GDM1 (cell line): Measurements from ENCODE around the gene FASN.

Experiments
- DNase-seq: peaks from one replicate; lab custom pipeline; 2025; lab: John Stamatoyannopoulos, UW

FASN gene

DNA sequence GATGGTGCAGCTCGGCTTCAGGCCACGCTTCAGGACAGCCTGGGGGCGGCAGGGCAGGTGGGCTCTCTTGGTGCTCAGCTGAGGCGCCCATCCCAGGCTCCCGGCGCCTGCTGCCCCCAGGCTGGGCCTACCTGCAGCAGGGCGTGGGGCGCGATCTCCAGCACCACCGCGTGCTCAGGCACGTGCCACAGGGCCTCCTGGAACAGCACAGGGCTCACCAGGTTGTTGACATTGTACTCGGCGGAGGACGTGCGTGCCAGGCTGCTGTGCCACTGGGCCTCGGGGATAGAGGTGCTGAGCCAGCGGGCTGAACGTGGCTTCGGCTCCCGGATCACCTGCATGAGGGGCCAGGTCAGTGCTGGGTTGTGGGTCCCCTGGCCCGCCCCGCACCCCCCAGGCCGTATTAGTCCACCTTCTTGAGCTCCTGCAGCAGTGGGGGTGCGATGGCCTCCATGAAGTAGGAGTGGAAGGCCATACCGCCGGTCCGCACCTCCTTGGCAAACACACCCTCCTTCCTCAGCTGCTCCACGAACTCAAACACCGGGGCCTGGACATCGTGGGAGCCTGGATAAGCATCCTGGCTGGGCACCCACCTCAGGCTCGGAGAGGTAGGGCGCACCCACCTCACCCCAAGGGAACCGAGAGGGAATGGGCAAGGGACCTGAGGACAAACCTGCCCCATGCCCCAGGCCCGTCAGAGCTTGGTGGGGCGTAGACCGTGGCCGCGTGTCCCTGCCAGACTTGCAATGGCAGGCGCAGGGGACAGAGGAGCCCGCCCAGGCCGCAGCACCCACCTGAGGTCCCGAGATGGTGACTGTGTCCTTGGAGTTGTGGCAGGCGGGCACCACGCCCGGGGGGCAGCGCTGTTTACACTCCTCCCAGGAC is 9.0 kb downstream of the FASN start:
- DNase-seq: no peak

DNA sequence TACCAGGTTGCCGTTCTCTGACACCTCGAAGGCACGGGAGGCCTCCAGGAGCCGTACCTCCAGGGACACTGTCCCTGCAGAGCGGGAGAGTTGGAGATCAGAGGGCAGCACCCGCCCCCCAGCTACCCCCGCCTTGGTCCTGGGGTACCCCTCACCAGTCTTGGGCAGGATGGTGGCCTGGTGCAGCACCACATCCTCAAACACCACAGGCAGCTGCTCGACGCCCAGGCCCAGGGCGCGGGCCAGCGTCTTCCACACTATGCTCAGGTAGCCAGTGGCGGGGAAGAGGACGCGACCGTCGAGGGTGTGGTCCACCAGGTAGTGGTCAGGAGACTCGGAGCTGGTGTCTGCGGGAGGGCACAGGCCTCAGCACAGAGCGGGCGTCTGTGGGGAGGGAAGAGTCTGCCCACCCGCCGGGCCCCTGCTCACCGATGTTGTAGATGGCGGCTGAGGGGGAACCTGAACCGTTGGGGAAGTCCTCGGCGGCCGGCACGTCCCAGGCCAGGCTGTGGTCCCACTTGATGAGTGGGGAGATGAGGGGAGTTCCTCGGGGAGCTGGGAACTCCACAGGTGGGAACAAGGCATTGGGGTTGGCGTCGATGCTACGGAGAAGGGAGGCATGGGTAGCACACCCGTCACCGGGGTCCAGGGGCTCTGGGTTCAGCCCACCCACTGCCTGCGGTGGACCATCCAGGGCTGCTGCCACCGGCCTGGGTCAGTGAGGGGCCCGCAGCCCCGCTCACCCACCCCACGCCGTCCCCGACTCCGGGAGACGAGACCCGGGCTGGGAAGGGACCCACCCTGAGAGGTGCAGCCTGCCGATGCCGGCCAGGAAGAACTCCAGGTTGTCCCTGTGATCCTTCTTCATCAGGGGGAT is 9.8 kb downstream of the FASN start:
- no peak for DNase-seq

DNA sequence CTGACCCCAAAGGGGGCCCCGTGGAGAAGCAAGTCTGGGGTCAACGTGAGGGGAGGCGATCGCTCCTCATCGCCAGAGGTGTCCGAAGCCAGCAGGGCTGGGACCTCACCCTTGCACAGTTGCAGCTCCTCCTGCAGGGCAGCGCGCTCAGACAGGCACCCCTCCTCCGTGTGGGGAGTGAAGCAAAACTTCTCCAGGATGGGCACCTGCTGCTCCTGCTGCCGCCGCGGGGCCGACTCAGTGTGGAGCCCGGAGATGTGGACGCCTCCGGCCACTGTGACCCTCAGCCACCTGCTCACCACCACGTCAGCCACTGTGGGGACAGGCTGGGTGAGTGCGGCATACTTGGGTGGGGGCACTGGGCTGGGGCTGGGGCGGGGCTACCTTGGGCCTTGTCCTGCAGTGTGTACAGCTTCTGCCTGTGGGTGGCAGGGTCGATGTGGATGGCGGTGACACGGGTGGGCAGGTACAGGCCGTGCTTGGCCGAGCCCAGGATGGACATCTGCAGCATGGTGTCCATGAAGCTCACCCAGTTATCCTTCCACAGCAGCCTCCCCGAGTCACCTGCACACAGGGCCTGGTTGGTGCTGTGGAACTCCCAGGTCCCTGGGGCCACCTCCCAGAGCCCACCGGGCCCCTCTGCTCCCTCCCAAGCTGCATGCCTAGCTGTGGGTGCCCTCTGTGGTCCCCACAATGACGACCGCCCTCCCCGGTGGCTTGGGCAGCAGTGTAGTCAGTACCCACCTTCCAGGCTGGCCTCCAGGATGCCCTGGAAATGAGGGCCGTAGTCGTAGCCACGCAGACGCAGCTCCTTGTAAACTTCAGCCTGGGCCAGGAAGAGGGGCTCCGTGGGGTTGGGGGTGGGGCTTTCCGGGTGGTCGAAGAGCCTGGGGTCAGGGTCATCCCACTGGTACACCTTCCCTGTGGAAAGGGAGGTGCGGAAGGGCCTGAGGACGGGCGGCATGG is 10.8 kb downstream of the FASN start:
- DNase-seq: no peak

DNA sequence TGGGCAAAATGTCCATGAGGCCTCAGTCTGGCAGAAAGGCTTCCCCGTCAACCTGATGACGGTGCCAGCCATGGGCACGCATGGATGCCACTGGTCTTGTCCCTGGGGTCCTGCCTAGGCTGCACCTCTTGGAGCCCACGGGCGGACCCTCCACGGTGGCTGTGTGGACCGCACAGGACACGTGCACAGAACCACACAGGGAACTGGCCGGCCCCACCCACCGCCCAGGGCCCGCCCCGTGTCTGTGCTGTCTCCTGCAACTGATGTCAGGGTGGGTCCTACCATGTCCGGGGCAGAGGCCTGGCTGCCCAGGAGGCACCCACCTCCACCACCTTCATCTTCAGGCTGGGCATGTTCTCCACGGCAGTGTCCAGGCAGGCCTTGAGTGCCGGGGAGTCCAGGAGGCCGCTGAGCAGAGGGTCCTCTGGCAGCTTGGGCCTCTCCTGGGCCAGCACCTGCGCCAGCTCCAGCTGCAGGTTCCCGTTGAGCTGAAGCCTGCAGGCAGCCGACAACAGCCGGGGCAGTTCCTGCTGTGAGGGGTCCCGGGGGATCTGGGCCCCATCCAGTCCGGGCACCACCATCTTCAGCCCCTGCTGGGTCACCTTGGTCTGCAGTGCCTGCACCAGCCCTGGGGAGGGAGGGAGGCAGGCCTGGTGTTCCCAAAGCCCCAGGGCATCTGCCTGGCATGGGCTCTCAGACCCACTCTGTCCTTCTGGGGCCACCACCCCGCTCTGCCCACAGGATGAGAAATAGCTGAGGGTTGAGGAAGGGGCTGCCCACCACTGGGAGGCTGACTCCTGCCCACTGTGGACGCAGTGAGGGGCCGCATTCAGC is 11.9 kb downstream of the FASN start:
- DNase-seq: no peak

DNA sequence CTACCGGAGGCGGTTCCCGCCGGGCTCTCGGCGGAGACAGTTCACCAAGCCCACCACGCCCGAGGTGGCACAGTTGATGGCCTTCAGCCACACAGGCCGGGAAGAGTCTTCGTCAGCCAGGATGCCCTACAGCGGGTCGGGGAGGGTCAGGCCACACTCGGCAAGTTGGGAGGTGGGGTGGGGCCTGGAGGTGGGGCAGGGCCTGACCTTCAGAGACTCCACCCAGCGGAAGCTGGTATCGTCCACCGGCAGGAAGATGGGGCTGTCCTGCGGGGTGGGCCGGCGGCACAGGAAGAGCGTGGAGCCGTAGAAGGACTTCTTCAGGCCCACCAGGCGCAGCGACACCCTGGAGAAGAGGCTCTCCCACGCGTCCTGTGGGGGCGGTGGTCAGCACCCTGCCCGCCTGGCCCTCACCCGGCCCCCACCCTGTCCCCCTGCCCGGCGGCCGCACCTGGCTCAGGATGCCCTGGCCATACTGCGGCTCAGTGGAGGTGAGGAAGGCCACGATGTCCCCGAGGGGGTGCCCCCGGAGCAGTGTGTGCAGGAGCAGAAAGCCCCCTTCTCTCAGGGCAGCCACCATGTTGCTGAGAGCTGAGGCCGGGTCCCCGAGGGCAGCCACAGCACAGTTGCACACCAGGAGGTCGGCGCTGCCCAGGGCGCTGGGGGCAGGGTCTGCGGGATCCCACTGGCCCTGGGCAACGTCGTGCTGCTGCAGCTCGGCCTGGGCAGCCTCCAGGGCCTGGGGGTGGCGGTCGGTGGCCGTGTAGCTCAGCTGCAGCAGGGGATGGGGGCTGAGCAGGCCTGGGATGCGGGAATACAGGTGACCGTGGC is 12.8 kb downstream of the FASN start:
- no peak for DNase-seq

DNA sequence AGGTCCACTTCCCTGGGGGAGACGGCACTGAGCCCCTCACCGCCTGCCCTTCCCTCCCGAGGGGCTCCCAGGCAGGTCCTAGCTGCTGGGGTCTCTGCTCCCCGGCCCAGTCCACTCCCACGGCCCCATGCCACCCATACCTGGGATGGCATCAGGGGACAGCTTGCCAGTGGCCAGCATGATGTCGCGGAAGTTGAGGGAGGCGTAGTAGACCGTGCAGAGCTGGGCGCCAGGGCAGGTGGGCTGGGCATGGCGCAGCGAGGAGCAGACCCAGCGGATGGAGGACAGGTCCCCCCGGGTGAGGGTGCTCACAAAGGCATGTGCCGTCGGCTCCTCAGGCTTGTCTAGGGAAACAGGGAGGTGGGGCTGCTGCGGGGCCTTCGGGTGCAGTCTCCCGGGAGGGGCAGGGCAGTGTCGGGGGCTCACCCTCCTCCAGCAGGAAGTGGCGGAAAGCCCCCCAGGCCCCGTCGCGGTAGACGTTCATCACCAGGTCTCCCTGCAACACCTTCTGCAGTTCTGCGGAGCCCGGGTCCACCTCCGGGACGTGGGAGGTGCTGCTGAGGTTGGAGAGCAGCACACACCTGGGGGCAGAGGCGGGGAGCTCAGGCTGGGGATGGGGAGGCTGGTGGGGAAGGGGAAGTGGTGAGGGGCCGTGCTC is 13.5 kb downstream of the FASN start:
- no peak for DNase-seq

DNA sequence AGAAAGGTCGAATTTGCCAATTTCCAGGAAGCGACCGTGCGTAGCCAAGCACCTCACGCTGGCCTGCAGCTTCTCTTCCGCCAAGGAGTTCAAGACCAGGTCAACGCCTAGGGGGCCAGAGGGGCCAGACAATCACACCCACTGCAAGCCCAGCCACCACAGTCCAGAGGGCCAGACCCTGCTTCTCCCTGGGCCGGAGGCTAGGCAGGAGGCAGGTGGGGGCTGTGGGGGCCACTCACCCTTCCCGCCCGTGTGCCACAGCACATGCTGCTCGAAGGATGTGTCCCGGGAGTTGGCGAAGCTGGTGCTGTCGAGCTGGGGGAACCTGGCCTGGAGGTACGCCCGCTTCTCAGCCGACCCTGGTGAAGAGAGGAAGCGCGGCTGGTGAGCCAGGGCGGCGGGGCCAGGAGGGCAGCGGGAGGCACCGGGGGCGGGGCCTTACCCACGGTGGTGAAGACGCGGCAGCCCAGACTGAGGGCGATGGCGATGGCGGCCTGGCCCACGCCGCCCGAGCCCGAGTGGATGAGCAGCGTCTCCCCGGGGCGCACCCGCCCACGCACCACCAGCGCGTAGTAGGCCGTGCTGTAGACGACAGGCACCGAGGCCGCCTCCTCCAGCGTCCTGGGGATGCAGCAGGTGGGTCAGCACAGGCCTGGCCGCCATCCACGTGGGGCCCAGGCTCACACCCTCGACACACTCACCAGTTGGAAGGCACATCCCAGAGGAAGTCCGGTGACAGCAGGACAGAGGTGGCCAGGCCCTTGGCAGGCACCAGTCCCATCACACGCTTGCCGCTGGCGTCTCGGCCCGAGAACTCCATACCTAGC is 14.3 kb downstream of the FASN start:
- no peak for DNase-seq

DNA sequence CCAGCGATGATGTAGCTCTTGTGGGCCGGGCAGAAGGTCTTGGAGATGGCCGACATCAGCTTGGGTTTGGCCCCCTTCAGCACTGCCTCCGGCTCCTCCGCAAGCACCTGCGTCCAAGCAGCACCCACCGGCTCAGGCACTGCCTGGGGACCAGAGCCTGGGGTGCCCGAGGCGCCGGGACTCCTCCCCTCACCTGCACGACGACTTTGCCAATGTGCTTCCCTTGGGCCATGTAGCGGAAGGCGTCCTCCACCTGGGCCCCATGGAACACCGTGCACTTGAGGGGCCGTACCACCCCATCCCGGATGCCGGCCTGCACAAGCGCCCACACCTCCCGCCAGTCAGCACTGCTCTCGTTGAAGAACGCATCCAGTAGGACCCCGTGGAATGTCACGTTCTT is 15.0 kb downstream of the FASN start:
- no peak for DNase-seq

DNA sequence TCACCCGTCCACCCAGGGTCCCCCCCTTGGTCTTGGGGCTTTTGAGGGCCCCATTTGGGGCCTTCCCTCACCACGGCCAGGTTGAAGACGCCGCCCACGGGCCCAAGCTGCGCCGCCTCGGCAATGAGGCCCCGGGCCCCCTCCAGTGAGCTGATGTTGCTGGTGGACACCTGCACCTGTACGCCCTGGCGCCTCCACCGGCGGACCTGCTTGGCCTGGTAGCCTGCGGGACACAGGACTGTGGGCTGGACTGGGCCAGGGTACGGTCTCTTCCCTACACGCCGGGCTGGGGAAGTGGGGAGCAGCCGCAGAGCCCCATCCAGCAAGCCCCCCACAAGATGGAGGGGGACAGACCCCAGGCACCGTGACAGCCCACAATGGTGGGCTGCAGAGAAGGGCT is 15.6 kb downstream of the FASN start:
- no peak for DNase-seq

DNA sequence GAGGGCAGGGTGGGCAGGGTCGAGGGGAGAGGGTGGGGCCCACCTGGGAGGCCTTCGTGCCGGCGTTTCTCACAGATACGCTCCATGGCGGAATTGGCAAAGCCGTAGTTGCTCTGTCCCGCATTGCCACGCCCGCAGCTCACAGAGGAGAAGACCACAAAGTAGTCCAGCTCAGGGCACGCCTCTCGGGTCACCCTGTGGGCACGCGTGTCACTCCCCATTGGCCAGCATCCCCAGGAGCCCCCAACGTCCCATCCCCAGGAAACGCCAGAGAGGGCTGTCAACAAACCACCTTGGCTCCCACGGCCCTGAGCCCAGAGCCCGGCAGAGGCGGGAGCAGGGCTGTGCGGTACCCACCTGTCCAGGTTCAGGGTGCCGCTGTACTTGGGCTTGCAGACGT is 16.1 kb downstream of the FASN start:
- no peak for DNase-seq

DNA sequence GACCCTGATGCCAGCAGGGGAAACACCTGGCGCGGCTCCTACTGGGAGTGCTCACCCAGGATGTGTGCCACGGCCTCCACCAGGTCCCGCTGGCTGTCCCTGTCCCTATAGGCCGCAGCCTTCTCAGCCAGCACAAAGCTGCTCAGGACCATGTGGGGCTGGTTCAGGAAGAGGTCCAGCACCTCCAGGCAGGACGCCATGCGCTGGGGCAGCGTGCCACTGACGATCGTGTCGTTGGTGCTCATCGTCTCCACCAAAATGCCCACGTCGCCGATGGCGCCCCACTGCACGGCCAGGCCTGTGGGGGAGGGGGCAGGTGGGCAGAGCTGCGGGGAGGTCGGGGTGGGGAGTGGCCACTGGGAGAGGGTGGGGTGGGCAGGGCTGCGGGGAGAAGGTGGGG is 16.5 kb downstream of the FASN start:
- no peak for DNase-seq

DNA sequence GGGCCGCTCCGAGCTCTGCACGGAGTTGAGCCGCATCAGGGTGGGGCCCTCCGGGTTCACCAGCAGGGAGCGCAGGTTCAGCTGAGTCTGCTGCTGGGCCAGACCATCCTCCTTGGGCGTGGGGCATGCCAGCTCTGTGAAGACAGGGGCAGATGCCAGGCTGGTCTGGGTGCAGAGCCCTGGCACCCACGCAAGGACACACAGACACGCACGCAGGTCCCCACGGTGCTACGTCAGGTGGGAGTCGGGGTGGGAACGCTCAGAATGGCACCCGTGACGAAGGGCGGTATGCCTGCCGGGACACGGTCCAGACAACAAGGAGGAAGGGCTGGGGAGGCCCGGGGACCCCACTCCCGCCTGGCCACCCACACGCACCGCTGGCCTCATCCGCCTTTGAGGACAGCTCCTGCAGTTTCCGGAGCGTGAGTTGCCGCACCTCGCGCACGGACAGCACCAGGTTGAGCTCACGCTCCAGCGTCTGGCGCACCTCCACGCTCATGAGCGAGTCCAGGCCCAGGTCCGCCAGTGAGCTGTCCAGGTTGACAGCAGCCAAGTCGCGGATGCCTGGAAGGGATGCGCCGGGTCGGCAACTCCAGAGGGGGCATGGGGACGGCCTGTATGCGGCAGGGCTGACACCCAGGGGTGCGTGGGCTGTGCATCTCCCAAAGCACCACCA is 17.1 kb downstream of the FASN start:
- DNase-seq: no peak

DNA sequence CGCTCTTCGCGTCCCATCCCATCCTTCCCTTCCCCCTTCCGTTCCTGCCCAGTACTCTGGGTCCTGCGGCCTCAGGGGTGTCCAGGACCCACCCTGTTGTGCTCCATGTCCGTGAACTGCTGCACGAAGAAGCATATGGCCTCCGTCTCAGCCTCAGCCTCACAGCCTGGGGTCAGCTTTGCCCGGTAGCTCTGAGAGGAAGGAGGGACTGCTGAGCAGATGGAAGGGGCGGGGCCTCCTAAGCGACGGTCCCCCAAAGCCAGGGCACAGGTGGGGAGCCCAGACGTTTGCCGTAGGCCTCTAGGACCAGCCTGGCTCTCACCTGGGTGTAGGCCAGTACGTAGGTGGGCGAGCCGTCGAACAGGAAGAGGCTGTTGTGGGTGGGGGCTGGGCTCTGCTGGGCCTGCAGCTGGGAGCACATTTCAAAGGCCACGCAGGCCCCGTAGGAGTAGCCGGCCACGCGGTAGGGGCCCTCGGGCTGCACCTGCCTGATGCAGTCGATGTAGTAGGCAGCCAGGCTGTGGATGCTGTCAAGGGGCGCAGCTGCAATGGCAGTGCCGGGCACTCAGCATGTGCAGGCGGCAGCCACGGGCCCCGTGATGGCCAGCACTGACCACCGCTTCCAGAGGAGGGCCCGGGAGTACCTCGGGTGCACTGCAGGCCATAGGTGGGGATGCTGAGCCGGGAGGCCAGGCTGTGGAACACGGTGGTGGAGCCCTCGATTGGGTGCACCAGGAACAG is 17.8 kb downstream of the FASN start:
- DNase-seq: no peak

DNA sequence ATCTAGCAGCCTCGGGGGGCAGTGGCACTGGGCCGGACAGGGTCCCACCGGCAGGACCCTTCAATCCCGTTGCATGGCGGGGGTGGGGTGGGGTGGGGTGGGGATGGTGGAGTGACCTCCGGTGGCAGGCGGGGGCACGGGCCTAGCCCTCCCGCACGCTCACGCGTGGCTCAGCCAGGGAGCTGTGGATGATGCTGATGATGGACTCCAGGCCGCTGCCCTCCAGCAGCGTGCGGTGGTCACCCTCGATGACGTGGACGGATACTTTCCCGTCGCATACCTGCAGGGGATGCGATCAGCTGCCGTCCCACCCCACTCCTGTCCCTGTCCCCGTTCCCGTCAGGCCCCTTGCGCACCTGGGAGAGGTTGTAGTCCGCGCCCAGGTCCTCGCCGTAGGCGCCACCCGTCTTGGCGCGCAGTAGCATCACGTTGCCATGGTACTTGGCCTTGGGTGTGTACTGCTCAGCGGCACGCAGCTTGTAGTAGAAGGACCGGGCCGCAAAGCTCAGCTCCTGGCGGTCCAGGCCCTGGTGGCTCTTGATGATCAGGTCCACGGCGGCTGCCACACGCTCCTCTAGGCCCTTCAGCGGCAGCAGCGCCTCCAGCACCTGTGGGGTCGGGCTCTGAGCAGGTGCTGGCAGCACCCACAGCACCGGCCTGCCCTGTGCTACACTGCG is 18.9 kb downstream of the FASN start:
- DNase-seq: no peak

DNA sequence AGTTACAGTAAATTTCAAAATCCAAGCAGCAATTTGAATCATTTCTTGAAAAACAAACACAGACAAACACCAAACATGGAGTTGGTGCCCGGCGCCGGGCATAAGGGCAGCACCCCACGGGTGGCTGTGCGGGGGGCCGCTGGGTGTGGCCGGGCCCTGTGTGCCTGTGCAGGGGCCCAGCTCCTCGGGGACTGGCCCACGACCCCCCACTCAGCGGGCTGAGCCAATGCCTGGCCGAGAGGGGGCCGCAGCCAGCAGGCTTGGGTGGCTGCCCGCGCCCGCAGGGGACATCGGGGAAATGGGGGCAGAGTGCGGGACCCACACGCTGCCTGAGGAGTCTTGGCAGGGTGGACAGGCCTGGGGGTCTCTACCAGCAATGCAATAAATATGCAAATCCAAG is 19.6 kb downstream of the FASN start:
- DNase-seq: no peak

DNA sequence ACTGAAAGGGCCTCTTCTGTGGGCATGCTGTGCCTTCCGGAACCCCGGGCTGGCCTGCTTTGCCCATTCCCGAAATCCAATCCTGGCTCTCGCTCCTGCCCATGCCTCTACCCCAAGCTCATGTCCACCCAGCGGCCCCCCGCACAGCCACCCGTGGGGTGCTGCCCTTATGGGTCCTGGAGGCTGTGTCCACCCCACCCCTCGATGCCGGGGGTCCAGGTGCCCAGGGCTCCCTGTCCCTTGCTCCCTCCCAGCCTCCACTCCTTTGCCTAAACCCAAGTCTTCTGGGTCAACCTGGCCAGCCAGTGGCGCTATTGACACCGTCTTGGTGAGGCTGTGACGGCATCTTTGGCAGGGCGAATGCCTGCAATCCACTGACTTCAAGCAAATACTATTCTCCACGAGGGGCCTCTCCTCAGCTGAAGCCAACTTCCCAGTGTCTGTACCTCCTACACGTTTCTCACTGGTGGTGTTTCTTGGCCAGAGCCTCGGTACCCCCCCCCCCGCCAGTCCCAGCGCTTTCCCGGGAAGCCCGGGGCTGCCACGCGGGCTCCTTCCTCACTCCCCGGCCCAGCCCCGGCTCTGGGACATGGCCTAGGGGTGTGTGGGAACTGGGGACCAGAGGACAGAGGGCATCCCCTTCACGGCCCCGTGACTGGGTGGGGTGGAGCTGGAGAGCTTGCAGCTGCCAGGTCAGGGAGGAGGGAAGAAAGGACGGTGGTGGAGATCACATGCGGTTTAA is 20.2 kb downstream of the FASN start:
- DNase-seq: no peak
